GM12873 (cell line): ENCODE measurements around the gene TIAM1.

Experiments
- TF ChIP-seq, protein P1 (sequence below): IDR thresholded peaks from 2 replicates; pipeline ENCODE4 v1.5.1; 2012; ENCODE audit warnings: low read depth, mild to moderate bottlenecking, moderate library complexity, low read length, control low read depth; ENCODE audit not compliant: insufficient read depth; ENCODE audit errors: missing control alignments

TIAM1 gene

DNA sequence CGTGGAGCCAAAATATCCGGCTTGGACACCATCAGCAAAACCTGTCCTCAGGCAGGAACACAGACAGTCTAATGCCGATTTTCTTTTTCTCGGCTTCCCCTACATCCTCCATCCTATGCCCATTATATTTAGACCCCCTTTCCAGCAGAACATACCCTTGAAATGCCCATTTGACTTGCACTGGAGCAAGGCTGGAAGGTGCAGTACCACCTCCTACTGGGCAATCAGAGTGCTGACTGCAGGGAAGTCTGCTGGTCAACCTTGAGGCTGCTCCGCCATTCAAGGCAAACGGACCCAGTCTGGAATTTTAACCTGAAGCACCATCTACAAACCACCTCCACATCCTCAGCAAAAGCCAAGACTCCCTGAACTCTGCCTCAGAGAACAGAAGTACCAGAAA lies 79.5 kb downstream of the TIAM1 start:
- TF ChIP-seq, protein P1, sequence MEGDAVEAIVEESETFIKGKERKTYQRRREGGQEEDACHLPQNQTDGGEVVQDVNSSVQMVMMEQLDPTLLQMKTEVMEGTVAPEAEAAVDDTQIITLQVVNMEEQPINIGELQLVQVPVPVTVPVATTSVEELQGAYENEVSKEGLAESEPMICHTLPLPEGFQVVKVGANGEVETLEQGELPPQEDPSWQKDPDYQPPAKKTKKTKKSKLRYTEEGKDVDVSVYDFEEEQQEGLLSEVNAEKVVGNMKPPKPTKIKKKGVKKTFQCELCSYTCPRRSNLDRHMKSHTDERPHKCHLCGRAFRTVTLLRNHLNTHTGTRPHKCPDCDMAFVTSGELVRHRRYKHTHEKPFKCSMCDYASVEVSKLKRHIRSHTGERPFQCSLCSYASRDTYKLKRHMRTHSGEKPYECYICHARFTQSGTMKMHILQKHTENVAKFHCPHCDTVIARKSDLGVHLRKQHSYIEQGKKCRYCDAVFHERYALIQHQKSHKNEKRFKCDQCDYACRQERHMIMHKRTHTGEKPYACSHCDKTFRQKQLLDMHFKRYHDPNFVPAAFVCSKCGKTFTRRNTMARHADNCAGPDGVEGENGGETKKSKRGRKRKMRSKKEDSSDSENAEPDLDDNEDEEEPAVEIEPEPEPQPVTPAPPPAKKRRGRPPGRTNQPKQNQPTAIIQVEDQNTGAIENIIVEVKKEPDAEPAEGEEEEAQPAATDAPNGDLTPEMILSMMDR = peak; percentile 18

DNA sequence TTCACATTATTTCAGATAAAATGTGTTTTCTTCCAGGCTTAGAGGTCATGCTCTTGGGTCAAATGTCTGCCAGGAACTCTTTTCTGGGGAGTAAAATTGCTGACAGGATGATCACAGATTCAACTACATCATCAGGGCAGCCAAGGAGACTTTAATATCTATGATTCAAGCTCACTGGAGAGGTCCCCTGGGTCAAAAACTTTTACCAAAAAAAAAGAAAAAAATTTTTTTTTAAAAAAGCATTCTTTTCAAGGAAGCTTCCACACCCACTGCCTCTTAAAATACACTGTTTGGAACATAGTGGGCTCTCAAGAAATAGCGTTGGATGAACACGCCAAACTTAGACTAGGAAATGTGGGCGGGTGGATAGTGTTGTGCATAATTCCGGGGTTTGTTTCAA lies 81.3 kb downstream of the TIAM1 start:
- TF ChIP-seq, protein P1 = no peak

DNA sequence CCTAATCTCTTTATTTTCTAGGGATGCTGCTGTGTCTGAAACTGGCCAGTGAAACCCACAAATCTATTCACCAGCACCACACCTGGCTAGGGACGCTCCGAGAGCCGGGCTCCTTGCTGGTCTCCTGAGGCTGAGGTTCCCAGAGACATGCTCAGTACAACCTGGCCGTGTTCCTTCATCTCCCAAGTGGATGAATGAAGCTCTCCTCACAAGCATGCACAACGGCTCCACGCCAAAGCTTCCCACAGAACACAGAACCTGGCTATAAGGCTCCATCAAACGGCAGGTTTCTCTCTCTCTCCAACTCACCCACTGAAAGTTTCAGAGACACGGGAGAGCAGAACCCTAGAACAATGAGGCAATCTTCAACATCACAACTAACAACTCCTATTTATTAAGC lies 82.3 kb downstream of the TIAM1 start:
- TF ChIP-seq, protein P1 = no peak

DNA sequence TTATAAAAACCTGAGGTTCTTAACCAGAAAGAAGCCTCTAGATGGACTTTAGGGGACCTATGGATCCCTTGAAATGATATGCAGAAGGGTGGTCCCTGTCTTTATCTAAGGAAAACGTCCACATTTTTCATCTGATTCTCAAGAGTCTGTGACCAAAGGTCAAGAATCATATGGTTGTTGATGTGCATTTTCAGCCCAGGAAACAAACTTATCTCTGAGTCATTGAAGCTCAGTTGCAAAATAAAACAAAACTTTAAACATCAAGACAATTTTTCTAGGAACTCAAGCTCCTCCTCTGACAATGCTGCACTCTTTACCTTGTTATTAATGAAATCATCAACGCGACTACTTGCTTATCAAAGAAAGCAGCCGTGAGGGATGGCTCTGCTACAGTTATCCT lies 83.3 kb downstream of the TIAM1 start:
- TF ChIP-seq, protein P1 = no peak

DNA sequence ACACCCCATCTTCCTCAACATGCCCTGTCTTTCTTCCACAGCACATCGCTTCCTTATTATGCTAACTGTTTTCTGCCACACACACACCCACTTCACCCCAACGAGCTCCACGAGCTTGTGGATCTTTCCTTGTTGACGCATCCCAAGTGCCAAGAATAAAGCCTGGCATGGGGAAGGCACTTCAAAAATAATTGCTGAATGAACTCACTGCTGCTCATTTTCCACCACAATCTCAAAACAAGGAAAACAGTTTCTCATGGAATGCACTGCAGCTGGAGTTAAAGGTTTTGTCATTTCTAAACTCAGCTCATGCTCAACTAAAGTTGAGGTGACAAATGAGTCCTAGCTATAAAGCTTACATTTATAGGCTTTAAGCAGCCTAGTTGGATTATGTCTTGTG lies 86.0 kb downstream of the TIAM1 start:
- TF ChIP-seq, protein P1 = no peak

DNA sequence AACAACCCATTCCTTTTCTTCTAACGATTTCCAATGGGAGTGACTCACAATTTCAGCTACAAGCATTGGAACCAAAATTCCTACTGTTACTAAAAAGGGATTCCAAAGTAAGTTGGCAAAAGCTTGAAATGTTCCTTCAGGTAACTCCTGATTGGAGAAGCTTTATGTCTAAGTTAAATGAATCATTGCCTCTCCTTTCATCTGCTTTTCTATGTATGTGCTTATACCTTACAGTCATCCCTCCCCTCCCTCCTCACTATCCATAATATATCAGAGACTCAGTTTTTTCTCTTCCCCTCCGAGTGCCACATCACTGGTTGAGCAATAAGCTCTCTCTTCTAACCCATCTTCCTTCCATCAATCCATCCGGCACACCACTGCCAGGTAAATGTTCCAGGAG lies 86.8 kb downstream of the TIAM1 start:
- TF ChIP-seq, protein P1 = no peak

DNA sequence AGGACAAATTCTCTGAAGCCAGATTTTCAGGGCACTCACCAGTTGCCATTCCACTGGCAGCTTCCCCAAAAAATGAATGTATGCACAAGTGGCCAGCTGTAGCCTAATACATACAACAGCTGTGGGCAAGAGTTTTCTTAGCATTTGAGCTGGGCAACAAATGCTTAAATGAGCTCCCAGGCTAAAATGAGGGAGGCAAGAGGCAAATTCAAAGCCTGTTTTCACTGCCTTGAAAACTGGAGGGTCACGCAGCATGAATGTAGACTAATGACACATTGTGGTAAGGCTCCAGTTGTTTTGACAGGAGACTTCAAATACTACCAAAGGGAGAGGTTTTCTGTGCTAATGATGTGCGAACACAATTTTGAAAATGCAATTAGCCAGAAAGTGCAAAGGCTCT lies 88.2 kb downstream of the TIAM1 start:
- TF ChIP-seq, protein P1 = no peak
